Measurements from ENCODE around the gene KIF16B. TPM values are rescaled to one million over a fixed set of nuclear protein-coding genes. Genes with fewer than 3 reads are reported as not detected.

KIF16B gene
- total and polyA plus RNA-seq, 4 donors, result 5.1 to 19.7 (median 8.4) TPM

- WGBS, result 71% methylated on average over 2 of the region's 2 CpGs
- Histone ChIP-seq H3K4me3 (ENCODE audit: low read depth in 1 of 3, low read length in 3 of 3) (no peak overlapping the region), H3K27me3 (ENCODE audit: control insufficient read depth in 4 of 4, insufficient read depth in 4 of 4, low read length in 3 of 4) (no peaks in the 10 kb centered on the region), H3K9ac (ENCODE audit: low read depth in 1 of 2, low read length in 2 of 2) (no peak overlapping the region), H3K9me3 (ENCODE audit: control insufficient read depth in 4 of 4, low read length in 3 of 4) (no peaks in the 10 kb centered on the region), H3K36me3 (ENCODE audit: control insufficient read depth in 4 of 4, insufficient read depth in 3 of 4, low read depth in 1 of 4, low read length in 3 of 4) (no peaks in the 10 kb centered on the region), H3K4me1 (ENCODE audit: control insufficient read depth in 4 of 4, insufficient read depth in 4 of 4, low read length in 3 of 4) (no peaks in the 10 kb centered on the region), H3K27ac (ENCODE audit: low read depth in 1 of 2, low read length in 2 of 2) (no peak overlapping the region)
- TF ChIP-seq RXRA (IDR thresholded peaks at IDR 0.05) (no peak), RAD21 (IDR thresholded peaks at IDR 0.05) (no peak), ATF3 (IDR thresholded peaks at IDR 0.05) (no peak), GABPA (IDR thresholded peaks at IDR 0.05 in 1 of 2, conservative IDR thresholded peaks at IDR 0.05 in 1 of 2) (no peak), SP1 (IDR thresholded peaks at IDR 0.05) (no peak), REST (IDR thresholded peaks at IDR 0.05) (no peak), YY1 (IDR thresholded peaks at IDR 0.05) (no peak), TAF1 (conservative IDR thresholded peaks at IDR 0.05) (no peak), HNF4A (conservative IDR thresholded peaks at IDR 0.05) (no peak), ZBTB33 (IDR thresholded peaks at IDR 0.05) (no peak), FOXA2 (IDR thresholded peaks at IDR 0.05) (no peak), FOXA1 (IDR thresholded peaks at IDR 0.05) (no peak)
- TF ChIP-seq, protein P1, sequence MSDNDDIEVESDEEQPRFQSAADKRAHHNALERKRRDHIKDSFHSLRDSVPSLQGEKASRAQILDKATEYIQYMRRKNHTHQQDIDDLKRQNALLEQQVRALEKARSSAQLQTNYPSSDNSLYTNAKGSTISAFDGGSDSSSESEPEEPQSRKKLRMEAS (IDR thresholded peaks at IDR 0.05), result no peak
- DNase-seq (ENCODE audit: low spot score), result no peak
Observed at GRCh38 chr20:16580620-16581019, 7.4 kb upstream of the KIF16B start.

- Histone ChIP-seq H3K9ac (ENCODE audit: low read depth in 1 of 2, low read length in 2 of 2) (no peak overlapping the region), H3K27ac (ENCODE audit: low read depth in 1 of 2, low read length in 2 of 2) (no peak overlapping the region), H3K27me3 (ENCODE audit: control insufficient read depth in 4 of 4, insufficient read depth in 4 of 4, low read length in 3 of 4) (no peaks in the 10 kb centered on the region), H3K4me1 (ENCODE audit: control insufficient read depth in 4 of 4, insufficient read depth in 4 of 4, low read length in 3 of 4) (peaks cover 0 to 4% (median 0%) of the 10 kb centered on the region in 4 donors), H3K9me3 (ENCODE audit: control insufficient read depth in 4 of 4, low read length in 3 of 4) (no peaks in the 10 kb centered on the region), H3K36me3 (ENCODE audit: control insufficient read depth in 4 of 4, insufficient read depth in 3 of 4, low read depth in 1 of 4, low read length in 3 of 4) (no peaks in the 10 kb centered on the region), H3K4me3 (ENCODE audit: low read depth in 1 of 3, low read length in 3 of 3) (no peak overlapping the region)
- TF ChIP-seq TAF1 (conservative IDR thresholded peaks at IDR 0.05), result no peak
- no peak for TF ChIP-seq HNF4G (IDR thresholded peaks at IDR 0.05)
- peak in 1 of 2 donors; percentile 20 for TF ChIP-seq JUND (IDR thresholded peaks at IDR 0.05)
- TF ChIP-seq NR2F2 (IDR thresholded peaks at IDR 0.05), result peak; percentile 18
- no peak for TF ChIP-seq ZBTB33 (IDR thresholded peaks at IDR 0.05)
- no peak for TF ChIP-seq EGR1 (IDR thresholded peaks at IDR 0.05; ENCODE audit: low read depth in 2 of 2)
- no peak for TF ChIP-seq CTCF (IDR thresholded peaks at IDR 0.05; ENCODE audit: low read depth, low read length, missing input control)
- TF ChIP-seq FOXA1 (IDR thresholded peaks at IDR 0.05), result no peak
- peak; percentile 22 for TF ChIP-seq SP1 (IDR thresholded peaks at IDR 0.05)
- TF ChIP-seq HNF4A (conservative IDR thresholded peaks at IDR 0.05), result peak; percentile 35 to 40
- TF ChIP-seq YY1 (IDR thresholded peaks at IDR 0.05), result no peak
- peak in 1 of 2 donors; percentile 21 for TF ChIP-seq RAD21 (IDR thresholded peaks at IDR 0.05)
- TF ChIP-seq RXRA (IDR thresholded peaks at IDR 0.05), result peak in 1 of 2 donors; percentile 49
- peak; percentile 38 for TF ChIP-seq FOXA2 (IDR thresholded peaks at IDR 0.05)
- no peak for TF ChIP-seq REST (IDR thresholded peaks at IDR 0.05)
- WGBS, result 27% methylated on average over 3 of the region's 3 CpGs
- DNase-seq (ENCODE audit: low spot score), result no peak
Observed at GRCh38 chr20:16580147-16580546, 6.9 kb upstream of the KIF16B start.

All from liver (tissue), 9 donors.